Right cardiac atrium (tissue), 5 donors: Measurements from ENCODE around the gene CR1. TPM values are rescaled to one million over a fixed set of nuclear protein-coding genes. Genes with fewer than 3 reads are reported as not detected.

ENCODE experiments used
- ATAC-seq, 2 donors: fragments of 200-7000 bp; cut with Tn5 transposase; one replicate each; pipeline versions ENCODE4 v1.8.0 to v1.9.1; 2020; ENCODE audit warnings: moderate library complexity in 2 of 2, mild to moderate bottlenecking in 1 of 2
- DNase-seq, 3 donors: peaks; one replicate each; pipeline ENCODE4 v3.0.0-alpha.2; 2020
- H3K27ac ChIP-seq: one replicate; pipeline ENCODE4 v1.5.1; 2013; ENCODE audit warnings: mild to moderate bottlenecking, low read length, control low read depth, moderate library complexity
- H3K27me3 ChIP-seq: one replicate; pipeline ENCODE4 v1.6.1; 2013; ENCODE audit not compliant: control insufficient read depth, insufficient read depth
- H3K4me1 ChIP-seq: one replicate; pipeline ENCODE4 v1.6.1; 2013; ENCODE audit warnings: low read length; ENCODE audit not compliant: control insufficient read depth, insufficient read depth
- H3K4me3 ChIP-seq: one replicate; pipeline ENCODE4 v1.5.1; 2013; ENCODE audit warnings: low read length, control low read depth
- H3K9me3 ChIP-seq: one replicate; pipeline ENCODE4 v1.6.1; 2013; ENCODE audit warnings: low read length; ENCODE audit not compliant: control insufficient read depth
- WGBS: extraction: QIAGEN DNeasy Blood & Tissue Kit; methylation state at CpG from one replicate; pipeline ENCODE4 v1.1.7; 2013; 5-methylcytosine and 5-hydroxymethylcytosine counted together
- intact Hi-C, 4 donors: fragments of 100-400 bp; cut with DNase I; formaldehyde crosslinking; loops; one replicate each; pipeline versions ENCODE4 v1.11.0 to v1.14.0; 2022 to 2023
- polyA plus RNA-seq: library from polyadenylated mRNA; stranded (reverse); fragments of 200-250 nt; gene quantifications from one replicate; pipeline ENCODE4 v1.2.3, GENCODE V29; 2013
- total RNA-seq, 4 donors: library from RNA; stranded (reverse); fragmentation: NEBNext Ultra II Directional; extraction: Animal tissue kit (Norgen Biotek cat#: 25700); gene quantifications; one replicate each; pipeline ENCODE4 v1.2.1, GENCODE V29; 2021
- donor health status: healthy with polysubstance abuse.
- donor health status: DM: no; HTN: yes; CAD: no.
- donor health status: DM: no; HTN: no; CAD: no.
- donor health status: DM: no; HTN: yes; CAD: no; lungs with severe emphysema.
- donor health status: DM: yes; HTN: yes; CAD: no.

The CR1 gene
- total and polyA plus RNA-seq, 5 donors = 0.16 to 4.2 (median 3.0) TPM

GRCh38 chr1:207645635-207646081, 149.7 kb downstream of the CR1 start:
- peak in 1 of 2 donors; percentile 53 for ATAC-seq
- Histone ChIP-seq H3K4me1 (no peaks in the 10 kb centered on the region), H3K4me3 (peak overlapping the region; percentile 66), H3K27ac (no peak overlapping the region), H3K9me3 (no peaks in the 10 kb centered on the region), H3K27me3 (no peaks in the 10 kb centered on the region)
- no peak for DNase-seq
- WGBS = 64% methylated on average over 17 of the region's 17 CpGs
- intact Hi-C loops = no loop called here

- Histone ChIP-seq H3K4me3 (no peak overlapping the region), H3K27me3 (no peaks in the 10 kb centered on the region), H3K9me3 (no peaks in the 10 kb centered on the region), H3K27ac (no peak overlapping the region), H3K4me1 (no peaks in the 10 kb centered on the region)
- no peak for ATAC-seq
- DNase-seq = no peak
- intact Hi-C loops = no loop called here
Measured at GRCh38 chr1:207646171-207646570, 150.2 kb downstream of the CR1 start.

GRCh38 chr1:207646944-207647579, 151.1 kb downstream of the CR1 start:
- Histone ChIP-seq H3K4me1 (no peaks in the 10 kb centered on the region), H3K4me3 (no peak overlapping the region), H3K27me3 (no peaks in the 10 kb centered on the region), H3K27ac (no peak overlapping the region), H3K9me3 (no peaks in the 10 kb centered on the region)
- WGBS = 57% methylated on average over 4 of the region's 4 CpGs
- DNase-seq (no peak), ATAC-seq (no peak)
- intact Hi-C loops = no loop called here

GRCh38 chr1:207647671-207648333, 151.8 kb downstream of the CR1 start:
- no peak for ATAC-seq
- Histone ChIP-seq H3K27ac (no peak overlapping the region), H3K9me3 (no peaks in the 10 kb centered on the region), H3K4me1 (no peaks in the 10 kb centered on the region), H3K27me3 (no peaks in the 10 kb centered on the region), H3K4me3 (no peak overlapping the region)
- no peak for DNase-seq
- intact Hi-C loops = no loop called here
- 57% methylated on average over 4 of the region's 4 CpGs for whole genome bisulfite sequencing

- no peak overlapping the region for H3K4me3 ChIP-seq
- intact Hi-C loops = no loop called here
- WGBS = 63% methylated on average over 5 of the region's 5 CpGs
- H3K27ac ChIP-seq = no peak overlapping the region
- no peaks in the 10 kb centered on the region for H3K27me3 ChIP-seq
- ATAC-seq (no peak), DNase-seq (no peak)
- no peaks in the 10 kb centered on the region for H3K4me1 ChIP-seq
- no peaks in the 10 kb centered on the region for H3K9me3 ChIP-seq
Measured at GRCh38 chr1:207648334-207649209, 152.6 kb downstream of the CR1 start.

- WGBS = 55% methylated on average over 5 of the region's 5 CpGs
- Histone ChIP-seq H3K27ac (no peak overlapping the region), H3K4me1 (no peaks in the 10 kb centered on the region), H3K9me3 (no peaks in the 10 kb centered on the region), H3K27me3 (no peaks in the 10 kb centered on the region), H3K4me3 (no peak overlapping the region)
- no peak for ATAC-seq
- intact Hi-C loops = no loop called here
- no peak for DNase-seq
Measured at GRCh38 chr1:207649210-207649753, 153.3 kb downstream of the CR1 start.

- Histone ChIP-seq H3K4me3 (no peak overlapping the region), H3K27ac (no peak overlapping the region), H3K4me1 (no peaks in the 10 kb centered on the region), H3K27me3 (no peaks in the 10 kb centered on the region), H3K9me3 (no peaks in the 10 kb centered on the region)
- DNase-seq = no peak
- WGBS = 65% methylated on average over 4 of the region's 4 CpGs
- intact Hi-C loops = no loop called here
- no peak for ATAC-seq
Measured at GRCh38 chr1:207649865-207650580, 154.1 kb downstream of the CR1 start.

GRCh38 chr1:207651583-207651982, 155.6 kb downstream of the CR1 start:
- no peak overlapping the region for H3K4me3 ChIP-seq
- no peaks in the 10 kb centered on the region for H3K27me3 ChIP-seq
- no peak overlapping the region for H3K27ac ChIP-seq
- ATAC-seq = no peak
- no peaks in the 10 kb centered on the region for H3K4me1 ChIP-seq
- 93% methylated on average over 1 of the region's 1 CpG for WGBS
- intact Hi-C loops = no loop called here
- H3K9me3 ChIP-seq = no peaks in the 10 kb centered on the region
- DNase-seq = no peak

- Histone ChIP-seq H3K9me3 (no peaks in the 10 kb centered on the region), H3K4me1 (no peaks in the 10 kb centered on the region), H3K27me3 (no peaks in the 10 kb centered on the region), H3K27ac (no peak overlapping the region), H3K4me3 (no peak overlapping the region)
- DNase-seq (no peak), ATAC-seq (no peak)
- intact Hi-C loops = no loop called here
- WGBS = 24% methylated on average over 2 of the region's 2 CpGs
Measured at GRCh38 chr1:207654320-207654719, 158.4 kb downstream of the CR1 start.

- WGBS = 81% methylated on average over 7 of the region's 7 CpGs
- ATAC-seq = no peak
Measured at GRCh38 chr1:207658408-207658807, 162.5 kb downstream of the CR1 start.

More at GRCh38 chr1:207658408-207658807, 162.5 kb downstream of the CR1 start:
- intact Hi-C loops = no loop called here
- no peaks in the 10 kb centered on the region for H3K27me3 ChIP-seq
- no peak overlapping the region for H3K4me3 ChIP-seq
- no peaks in the 10 kb centered on the region for H3K9me3 ChIP-seq
- H3K4me1 ChIP-seq = no peaks in the 10 kb centered on the region
- DNase-seq = no peak
- no peak overlapping the region for H3K27ac ChIP-seq
